Astrocyte (in vitro differentiated cells and primary cell): ENCODE data around the gene PEAK1. TPM values are rescaled to one million over a fixed set of nuclear protein-coding genes. Genes with fewer than 3 reads are reported as not detected.

Experiments used
- DNase-seq: peaks from one replicate; pipeline ENCODE4 v3.0.0-alpha.2; 2010; ENCODE audit warnings: low read depth
- FAIRE-seq: peaks from 2 replicates; lab custom pipeline; 2011; peaks lifted over from hg19 to GRCh38; lab: Jason Lieb, UNC
- H2AFZ ChIP-seq: 2 replicates; pipeline ENCODE4 v1.6.0; 2012; ENCODE audit warnings: low read depth, low read length, inconsistent platforms
- H3K27ac ChIP-seq: 2 replicates; pipeline ENCODE4 v1.5.1; 2011; ENCODE audit warnings: low read depth, low read length, inconsistent platforms
- H3K27me3 ChIP-seq: 2 replicates; pipeline ENCODE4 v1.6.0; 2011; ENCODE audit warnings: low read length, inconsistent platforms; ENCODE audit not compliant: insufficient read depth
- H3K36me3 ChIP-seq: 2 replicates; pipeline ENCODE4 v1.5.1; 2011; ENCODE audit warnings: low read length, inconsistent platforms; ENCODE audit not compliant: insufficient read depth
- H3K4me1 ChIP-seq: 2 replicates; pipeline ENCODE4 v1.5.1; 2011; ENCODE audit warnings: low read length, inconsistent platforms; ENCODE audit not compliant: insufficient read depth
- H3K4me2 ChIP-seq: 2 replicates; pipeline ENCODE4 v1.6.0; 2012; ENCODE audit warnings: low read length, inconsistent platforms
- H3K4me3 ChIP-seq: 2 replicates; pipeline ENCODE4 v1.5.1; 2011; ENCODE audit warnings: low read depth, mild to moderate bottlenecking, low read length, inconsistent platforms; ENCODE audit not compliant: insufficient read depth
- H3K79me2 ChIP-seq: 2 replicates; pipeline ENCODE4 v1.6.0; 2012; ENCODE audit warnings: mild to moderate bottlenecking, low read length, inconsistent platforms; ENCODE audit not compliant: insufficient read depth
- H3K9ac ChIP-seq: 2 replicates; pipeline ENCODE4 v1.6.0; 2012; ENCODE audit warnings: mild to moderate bottlenecking, low read length, inconsistent platforms
- H3K9me3 ChIP-seq: 2 replicates; pipeline ENCODE4 v1.5.1; 2012; ENCODE audit warnings: low read depth, mild to moderate bottlenecking, low read length, inconsistent platforms; ENCODE audit not compliant: insufficient read depth
- H4K20me1 ChIP-seq: 2 replicates; pipeline ENCODE4 v1.6.0; 2012; ENCODE audit warnings: low read length, inconsistent platforms; ENCODE audit not compliant: insufficient read depth
- H3K27ac Mint-ChIP-seq: one replicate; pipeline ENCODE4 v1.8.0; 2021; ENCODE audit warnings: mild to moderate bottlenecking, mixed read lengths; ENCODE audit not compliant: unreplicated experiment
- H3K27me3 Mint-ChIP-seq: one replicate; pipeline ENCODE4 v1.8.0; 2021; ENCODE audit warnings: low read depth, mixed read lengths; ENCODE audit not compliant: unreplicated experiment
- H3K36me3 Mint-ChIP-seq: one replicate; pipeline ENCODE4 v1.8.0; 2021; ENCODE audit warnings: low read depth, mixed read lengths; ENCODE audit not compliant: unreplicated experiment
- H3K4me1 Mint-ChIP-seq: one replicate; pipeline ENCODE4 v1.8.0; 2021; ENCODE audit warnings: low read depth, mixed read lengths; ENCODE audit not compliant: unreplicated experiment
- H3K4me3 Mint-ChIP-seq: one replicate; pipeline ENCODE4 v1.8.0; 2021; ENCODE audit warnings: mild to moderate bottlenecking, moderate library complexity, mixed read lengths; ENCODE audit not compliant: unreplicated experiment
- H3K9me3 Mint-ChIP-seq: one replicate; pipeline ENCODE4 v1.8.0; 2021; ENCODE audit warnings: mild to moderate bottlenecking, mixed read lengths; ENCODE audit not compliant: unreplicated experiment
- EZH2 ChIP-seq: IDR thresholded peaks from 2 replicates; pipeline ENCODE4 v1.6.1; 2012; ENCODE audit warnings: mild to moderate bottlenecking, low read length, inconsistent platforms; ENCODE audit not compliant: insufficient read depth
- total RNA-seq: library from RNA; stranded (reverse); gene quantifications from 2 replicates; pipeline ENCODE4 v1.2.1, GENCODE V29; 2021
- TF ChIP-seq, protein P1 (sequence below): IDR thresholded peaks from 2 replicates; pipeline ENCODE4 v1.5.1; 2011; ENCODE audit warnings: low read depth, mild to moderate bottlenecking, inconsistent platforms, low read length, moderate library complexity; ENCODE audit not compliant: insufficient read depth

PEAK1 gene
- total RNA-seq, 1 donor from 2014 or later, result 62.3 TPM

DNA sequence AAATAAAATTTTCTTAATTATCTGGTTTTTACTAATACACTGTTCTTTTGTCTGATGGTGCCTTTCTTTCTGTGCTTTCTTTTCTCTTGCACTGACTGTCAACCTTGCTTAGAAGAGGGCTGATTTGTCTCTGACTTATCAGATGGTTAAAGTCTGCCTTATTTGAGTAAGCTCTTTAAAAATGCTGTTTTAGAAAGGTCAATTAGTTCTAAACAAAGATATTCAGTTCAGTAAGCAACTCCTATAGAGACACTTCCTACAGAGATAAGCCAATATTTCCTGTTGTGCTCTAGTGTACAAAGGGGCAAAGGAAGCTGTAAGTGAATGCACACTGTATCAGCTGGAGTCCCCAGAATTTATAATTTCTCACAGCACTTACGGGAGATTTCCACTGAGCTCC lies 195.6 kb downstream of the PEAK1 start:
- no peak overlapping the region for H3K4me2 ChIP-seq

DNA sequence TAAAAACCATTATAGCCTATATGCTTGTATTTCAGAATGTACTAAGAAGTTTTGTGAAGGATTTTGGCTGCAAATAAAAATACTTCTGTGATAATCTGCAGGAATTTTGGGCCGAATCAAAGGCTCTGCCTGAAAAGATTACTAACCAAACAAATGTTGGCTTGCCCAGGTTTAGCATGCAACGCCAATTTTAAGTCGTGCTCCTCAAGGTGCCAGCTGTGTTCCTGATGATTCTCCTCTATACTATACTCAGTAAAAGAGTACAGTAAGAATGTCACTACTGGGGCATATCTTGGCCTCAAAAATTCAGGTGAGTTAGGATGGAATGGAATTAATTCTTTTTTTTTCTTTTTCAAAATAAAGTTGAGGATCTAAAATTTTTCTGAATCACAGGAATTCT lies 198.2 kb downstream of the PEAK1 start:
- H3K36me3 Mint-ChIP-seq, result peaks cover 4% of the 10 kb centered on the region
- Histone ChIP-seq H3K36me3 (no peaks in the 10 kb centered on the region), H3K79me2 (no peaks in the 10 kb centered on the region), H2AFZ (no peak overlapping the region), H3K27ac (no peak overlapping the region), H3K27me3 (no peaks in the 10 kb centered on the region), H3K4me1 (no peaks in the 10 kb centered on the region), H3K4me2 (no peak overlapping the region), H3K9ac (no peak overlapping the region), H4K20me1 (no peaks in the 10 kb centered on the region), H3K9me3 (no peaks in the 10 kb centered on the region), H3K4me3 (no peak overlapping the region)
- FAIRE-seq (no peak), DNase-seq (no peak)
- H3K27ac Mint-ChIP-seq, result no peak overlapping the region
- peaks cover 17% of the 10 kb centered on the region for H3K4me1 Mint-ChIP-seq
- H3K9me3 Mint-ChIP-seq, result no peaks in the 10 kb centered on the region
- TF ChIP-seq, protein P1, sequence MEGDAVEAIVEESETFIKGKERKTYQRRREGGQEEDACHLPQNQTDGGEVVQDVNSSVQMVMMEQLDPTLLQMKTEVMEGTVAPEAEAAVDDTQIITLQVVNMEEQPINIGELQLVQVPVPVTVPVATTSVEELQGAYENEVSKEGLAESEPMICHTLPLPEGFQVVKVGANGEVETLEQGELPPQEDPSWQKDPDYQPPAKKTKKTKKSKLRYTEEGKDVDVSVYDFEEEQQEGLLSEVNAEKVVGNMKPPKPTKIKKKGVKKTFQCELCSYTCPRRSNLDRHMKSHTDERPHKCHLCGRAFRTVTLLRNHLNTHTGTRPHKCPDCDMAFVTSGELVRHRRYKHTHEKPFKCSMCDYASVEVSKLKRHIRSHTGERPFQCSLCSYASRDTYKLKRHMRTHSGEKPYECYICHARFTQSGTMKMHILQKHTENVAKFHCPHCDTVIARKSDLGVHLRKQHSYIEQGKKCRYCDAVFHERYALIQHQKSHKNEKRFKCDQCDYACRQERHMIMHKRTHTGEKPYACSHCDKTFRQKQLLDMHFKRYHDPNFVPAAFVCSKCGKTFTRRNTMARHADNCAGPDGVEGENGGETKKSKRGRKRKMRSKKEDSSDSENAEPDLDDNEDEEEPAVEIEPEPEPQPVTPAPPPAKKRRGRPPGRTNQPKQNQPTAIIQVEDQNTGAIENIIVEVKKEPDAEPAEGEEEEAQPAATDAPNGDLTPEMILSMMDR, result no peak
- no peak for TF ChIP-seq EZH2
- no peak overlapping the region for H3K4me3 Mint-ChIP-seq
- H3K27me3 Mint-ChIP-seq, result no peaks in the 10 kb centered on the region

More for the DNA sequence above, 195.6 kb downstream of the PEAK1 start:
- DNase-seq (no peak), FAIRE-seq (no peak)
- Histone ChIP-seq H3K9me3 (no peaks in the 10 kb centered on the region), H3K36me3 (no peaks in the 10 kb centered on the region), H2AFZ (no peak overlapping the region), H3K9ac (no peak overlapping the region), H3K4me3 (no peak overlapping the region), H4K20me1 (no peaks in the 10 kb centered on the region), H3K4me1 (no peaks in the 10 kb centered on the region), H3K27ac (no peak overlapping the region), H3K27me3 (no peaks in the 10 kb centered on the region), H3K79me2 (no peaks in the 10 kb centered on the region)
- Mint-ChIP-seq H3K27me3 (no peaks in the 10 kb centered on the region), H3K36me3 (no peaks in the 10 kb centered on the region), H3K27ac (no peak overlapping the region), H3K4me3 (no peak overlapping the region), H3K4me1 (peaks cover 17% of the 10 kb centered on the region), H3K9me3 (no peaks in the 10 kb centered on the region)
- TF ChIP-seq EZH2, result no peak
- TF ChIP-seq, protein P1, result no peak

DNA sequence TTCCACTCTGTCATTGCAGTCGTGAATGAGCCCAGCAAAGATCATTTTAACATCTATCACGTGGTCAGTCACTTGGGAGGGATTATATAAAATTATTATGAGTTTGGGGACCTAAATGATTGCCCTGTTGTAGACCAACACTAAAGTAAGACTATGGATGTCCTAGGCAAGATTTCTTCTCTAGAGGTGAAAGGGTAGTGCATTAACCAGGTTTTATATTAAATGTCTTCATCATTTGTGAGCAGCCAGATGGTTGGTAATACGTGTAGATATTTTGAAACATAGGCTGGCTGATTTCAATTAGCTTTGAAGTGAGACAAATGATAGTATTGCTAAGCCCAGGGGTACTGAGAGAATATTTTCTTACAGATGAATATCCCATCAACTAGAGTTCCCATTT lies 198.7 kb downstream of the PEAK1 start:
- Mint-ChIP-seq H3K27me3 (no peaks in the 10 kb centered on the region), H3K4me3 (no peak overlapping the region), H3K27ac (no peak overlapping the region), H3K9me3 (no peaks in the 10 kb centered on the region), H3K36me3 (peaks cover 7% of the 10 kb centered on the region), H3K4me1 (peaks cover 15% of the 10 kb centered on the region)
- Histone ChIP-seq H3K27ac (no peak overlapping the region), H3K4me3 (no peak overlapping the region), H3K36me3 (no peaks in the 10 kb centered on the region), H3K9ac (no peak overlapping the region), H3K27me3 (no peaks in the 10 kb centered on the region), H3K4me2 (no peak overlapping the region), H3K79me2 (no peaks in the 10 kb centered on the region), H3K9me3 (no peaks in the 10 kb centered on the region), H2AFZ (no peak overlapping the region), H4K20me1 (no peaks in the 10 kb centered on the region), H3K4me1 (no peaks in the 10 kb centered on the region)
- DNase-seq (no peak), FAIRE-seq (no peak)
- TF ChIP-seq, protein P1, result no peak
- no peak for TF ChIP-seq EZH2
